Epithelial cell of prostate (primary cell): ENCODE results near the gene KANK3.
A peak's percentile ranks its signal among the peaks of the same experiment; 100 is the strongest.
"Not testable (repeated sequence)": the region's sequence is repeated elsewhere in the genome, so short reads cannot be mapped to it uniquely, and the experiment has no call there.

Source experiments
- DNase-seq: peaks from one replicate; pipeline ENCODE4 v3.0.0-alpha.2; 2011; ENCODE audit warnings: low read depth, low spot score
- H3K27ac ChIP-seq: fragments of 450-650 bp; 2 replicates; pipeline ENCODE4 v1.5.1; 2017; ENCODE audit warnings: mild to moderate bottlenecking

KANK3 gene

GRCh38 chr19:8341504-8341903, 1.6 kb downstream of the KANK3 start:
- DNase-seq, H3K27ac ChIP-seq: not testable (repeated sequence)

DNA sequence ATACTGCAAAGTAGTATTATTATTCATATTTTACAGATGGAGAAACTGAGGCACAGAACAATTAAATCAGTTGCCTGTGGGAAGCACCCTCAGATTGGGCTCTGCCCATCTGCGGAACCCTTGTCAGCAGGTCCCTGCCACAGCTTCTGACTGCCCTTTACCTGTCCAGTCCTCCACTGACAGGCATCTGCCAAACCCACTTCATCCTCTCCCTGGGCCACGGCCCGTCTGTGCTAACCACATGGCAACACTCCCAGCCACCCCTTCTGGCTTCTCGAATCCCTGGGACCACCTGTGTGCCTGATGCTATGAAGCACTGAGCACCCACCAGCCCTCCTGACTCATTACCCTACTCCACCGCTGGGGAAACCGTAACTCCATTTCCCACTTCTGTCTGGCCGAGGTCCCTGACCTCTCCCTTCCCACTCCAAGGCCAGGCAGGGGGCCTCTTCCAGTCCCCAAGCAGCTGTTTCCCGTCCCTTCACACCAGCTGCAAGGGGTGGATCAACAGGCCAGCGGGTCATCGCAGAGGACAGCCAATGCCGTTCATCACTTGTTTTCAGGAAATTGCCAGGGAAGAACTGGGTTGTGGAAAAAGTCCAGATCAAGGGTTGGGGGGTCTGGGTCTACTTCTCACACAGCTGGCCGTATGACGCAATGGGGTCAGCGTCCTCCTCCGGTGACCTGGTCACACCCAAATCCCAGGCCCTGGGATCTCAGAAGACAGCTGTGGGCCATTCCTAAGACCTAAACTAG, 2.5 kb downstream of the KANK3 start:
- H3K27ac ChIP-seq = no peak overlapping the region
- no peak for DNase-seq

DNA sequence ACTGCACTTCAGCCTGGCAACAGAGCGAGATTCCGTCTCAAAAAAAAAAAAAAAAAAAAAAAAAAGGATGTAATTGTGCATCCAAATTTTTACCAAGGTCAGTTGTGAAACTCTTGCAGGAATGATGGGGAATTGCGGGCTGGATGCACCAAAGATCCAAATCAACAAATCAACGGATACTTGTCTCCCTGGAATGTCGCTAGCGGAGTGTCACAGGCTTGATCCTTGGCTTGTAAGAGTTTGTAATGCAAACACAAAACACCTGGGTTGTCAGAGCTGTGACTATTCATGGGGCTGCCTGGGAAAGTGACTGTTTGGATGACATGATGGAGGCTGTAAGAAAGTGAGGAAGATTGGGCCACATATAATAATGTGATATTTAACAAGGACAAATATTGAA, 4.2 kb downstream of the KANK3 start:
- DNase-seq = no peak
- no peak overlapping the region for H3K27ac ChIP-seq

- DNase-seq = no peak
- no peak overlapping the region for H3K27ac ChIP-seq
Measured at GRCh38 chr19:8337728-8338127, 5.3 kb downstream of the KANK3 start.

DNA sequence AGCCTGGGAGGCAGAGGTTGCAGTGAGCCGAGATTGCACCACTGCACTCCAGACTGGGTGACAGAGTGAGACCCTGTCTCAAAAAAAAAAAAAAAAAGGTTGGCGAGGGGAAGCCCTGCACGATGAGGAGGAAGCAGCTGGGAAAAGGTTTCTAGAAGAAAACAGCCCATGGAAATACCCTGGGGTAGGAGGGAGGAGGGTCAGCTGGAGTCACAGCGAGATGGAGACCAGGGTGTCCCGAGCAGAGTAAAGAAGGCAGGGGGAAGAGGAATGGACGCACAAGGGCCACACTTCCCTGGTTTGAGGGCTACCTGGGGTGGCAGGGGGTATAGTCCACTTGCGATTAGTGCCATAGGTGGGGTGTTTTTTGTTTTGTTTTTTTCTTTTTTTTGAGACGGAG, 6.4 kb downstream of the KANK3 start:
- H3K27ac ChIP-seq = no peak overlapping the region
- DNase-seq = no peak

- DNase-seq = no peak
- H3K27ac ChIP-seq = peak overlapping the region; percentile 20
Measured at GRCh38 chr19:8336072-8336569, 6.9 kb downstream of the KANK3 start.

- peak overlapping the region; percentile 20 for H3K27ac ChIP-seq
- no peak for DNase-seq
Measured at GRCh38 chr19:8335343-8336071, 7.6 kb downstream of the KANK3 start.

DNA sequence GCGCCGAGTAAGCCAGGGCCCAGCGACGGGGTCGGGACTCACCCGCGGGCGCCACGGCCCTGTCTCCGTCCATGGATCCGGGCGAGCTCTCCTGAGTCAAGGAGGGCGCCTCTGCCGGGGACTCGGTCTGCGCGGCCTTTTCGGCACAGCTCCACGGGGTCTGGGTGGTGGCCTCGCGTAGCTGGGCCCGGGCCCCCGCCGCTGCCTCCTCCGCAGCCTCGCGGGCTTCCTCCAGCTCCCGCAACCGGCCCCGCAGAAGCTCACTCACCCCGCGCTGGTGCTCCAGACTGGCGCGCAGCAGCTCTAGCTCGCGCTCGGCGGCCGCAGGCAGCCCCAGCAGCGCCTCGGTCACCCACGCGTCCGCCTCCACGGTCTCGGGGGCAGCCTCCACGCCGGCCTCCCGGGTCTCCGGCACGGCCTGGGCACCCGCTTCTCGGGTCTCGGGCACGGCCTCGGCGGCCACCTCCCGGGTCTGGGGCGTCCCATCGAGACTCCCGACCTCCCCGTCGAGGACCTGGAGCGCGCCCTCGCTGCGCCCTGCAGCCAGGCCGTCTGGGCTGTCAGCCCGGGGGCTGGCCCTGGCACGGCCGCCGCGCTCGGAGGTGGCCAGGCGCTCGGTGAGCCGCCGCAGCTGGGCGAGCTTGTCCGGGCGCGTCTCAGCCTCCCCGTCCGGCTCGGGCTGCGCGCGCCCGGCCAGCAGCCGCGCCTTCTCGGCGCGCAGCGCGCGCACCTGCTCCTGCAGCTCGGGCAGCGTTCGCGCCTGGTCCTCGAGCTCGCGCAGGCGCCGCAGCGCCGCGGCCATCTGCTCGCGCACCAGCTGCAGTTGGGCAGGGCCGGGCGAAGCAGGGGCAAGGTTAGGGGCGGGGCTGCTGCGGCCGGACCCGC, 8.4 kb downstream of the KANK3 start:
- DNase-seq = peak; percentile 82
- no peak overlapping the region for H3K27ac ChIP-seq

DNA sequence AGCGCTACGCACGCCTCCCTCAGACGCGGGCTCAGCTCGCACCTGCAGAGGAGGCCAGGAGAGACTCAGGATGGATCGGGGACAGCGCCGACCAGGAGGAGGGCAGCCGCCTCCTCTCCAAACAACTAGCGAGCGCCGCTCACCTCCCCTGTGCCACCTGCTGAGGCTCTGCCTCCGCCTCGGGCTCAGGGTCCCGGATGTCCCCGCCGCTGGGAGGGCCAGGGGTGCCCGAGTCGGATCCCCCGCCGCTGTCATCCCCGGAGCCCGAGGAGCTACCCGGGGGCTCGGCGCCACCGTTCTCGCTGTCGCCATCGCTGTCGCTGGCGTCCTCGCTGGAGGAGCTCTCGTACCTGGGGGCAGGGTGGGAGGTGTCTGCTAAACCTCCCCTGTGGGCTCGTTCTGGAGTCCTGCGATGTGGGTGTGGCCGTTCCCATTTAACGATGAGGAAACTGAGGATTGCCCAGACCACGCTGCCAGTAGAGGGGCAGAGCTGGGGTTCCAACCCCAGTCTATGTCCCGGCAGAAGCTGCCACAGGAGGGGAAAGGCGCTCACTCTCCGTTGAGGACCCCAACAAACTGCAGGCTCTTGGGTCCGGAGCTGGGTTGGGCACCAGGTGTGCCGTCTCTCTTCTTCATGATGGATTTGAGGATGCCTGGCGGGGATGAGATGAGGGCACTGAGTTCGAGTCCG, 9.2 kb downstream of the KANK3 start:
- no peak for DNase-seq
- H3K27ac ChIP-seq = no peak overlapping the region

DNA sequence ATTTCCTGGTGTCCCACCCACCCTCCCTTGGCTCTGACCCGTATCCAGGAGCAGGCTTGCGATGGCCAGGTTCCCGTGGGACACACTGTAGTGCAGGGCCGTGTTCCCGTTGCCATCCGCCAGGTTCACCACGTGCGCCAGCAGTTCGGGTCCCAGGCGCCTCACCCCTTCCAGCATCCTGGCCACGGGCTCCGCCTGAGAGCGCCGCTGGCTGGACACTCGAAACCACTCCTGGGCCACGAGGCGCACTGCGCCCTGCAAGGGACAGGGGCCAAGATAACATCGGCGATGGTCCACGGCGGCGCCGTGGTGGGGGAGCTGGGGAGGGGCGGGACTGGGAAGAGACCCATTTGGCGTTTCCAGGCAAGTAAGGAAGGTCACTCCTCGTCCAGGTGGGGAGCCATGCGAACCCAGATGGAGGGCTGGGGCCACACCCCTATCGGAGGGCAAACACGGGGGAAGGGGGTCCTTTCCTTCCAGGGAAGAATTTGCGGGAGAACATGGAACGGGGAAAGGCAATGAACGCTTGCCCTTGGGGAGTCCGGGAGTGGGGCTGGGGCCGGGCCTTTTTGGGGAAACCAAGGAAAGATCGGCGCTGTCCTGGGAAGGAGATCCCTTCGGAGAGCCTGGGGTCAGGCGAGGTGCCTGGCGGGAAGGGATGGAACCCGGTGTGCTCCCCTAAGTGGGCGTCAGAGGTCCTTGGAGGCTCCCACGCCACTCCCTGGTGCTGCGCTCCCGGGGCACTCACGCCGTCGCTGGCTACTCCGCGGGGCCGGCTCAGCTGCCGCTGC, 9.9 kb downstream of the KANK3 start:
- H3K27ac ChIP-seq = no peak overlapping the region
- no peak for DNase-seq

DNA sequence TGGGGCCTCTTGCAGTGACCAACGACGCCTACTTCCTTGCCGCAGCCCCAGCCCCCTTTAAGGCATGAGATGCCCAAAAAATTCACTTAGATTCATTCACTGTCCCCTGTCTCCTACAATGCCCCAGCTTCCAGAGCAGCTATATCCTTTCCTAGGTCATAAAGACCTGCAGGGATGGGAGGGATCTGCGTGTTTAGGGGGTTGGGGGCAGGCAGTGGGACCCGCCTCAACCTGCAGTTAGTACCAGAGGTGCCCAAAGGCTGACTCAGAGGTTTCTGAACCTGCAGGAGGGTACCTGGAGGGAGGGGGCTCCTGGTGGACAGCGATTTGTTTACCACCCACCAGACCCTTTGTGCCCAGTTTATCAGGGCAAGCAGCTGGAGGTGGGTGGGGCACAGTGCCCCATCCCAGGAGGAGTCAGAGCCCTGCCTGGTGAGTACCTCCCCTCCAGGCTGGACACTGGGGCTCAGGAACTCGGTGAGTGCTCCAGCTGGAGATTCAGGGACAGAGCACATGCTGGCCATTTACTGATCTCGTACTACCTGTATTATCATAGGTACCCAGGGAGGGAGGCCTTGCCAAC, 11.7 kb downstream of the KANK3 start:
- DNase-seq = no peak
- H3K27ac ChIP-seq = no peak overlapping the region

DNA sequence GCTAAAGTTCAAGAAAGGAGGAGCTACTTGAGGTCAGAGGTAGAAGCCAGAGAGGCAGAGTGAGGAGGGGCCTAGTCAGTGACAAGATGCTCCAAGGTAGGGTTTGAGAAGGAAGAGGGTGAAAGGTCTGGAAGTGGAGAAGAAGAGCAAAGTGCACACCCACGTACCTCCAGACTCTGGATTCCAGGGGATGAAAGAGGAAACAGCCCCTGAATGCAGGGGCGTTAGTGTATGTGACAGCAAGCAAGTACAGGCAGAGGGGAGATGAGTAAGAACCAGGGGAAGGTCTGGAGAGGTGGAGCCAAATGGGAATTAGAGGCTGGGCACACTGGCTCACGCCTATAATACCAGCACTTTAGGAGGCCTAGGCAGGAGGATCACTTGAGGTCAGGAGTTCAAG, 13.1 kb downstream of the KANK3 start:
- no peak for DNase-seq
- no peak overlapping the region for H3K27ac ChIP-seq

- no peak overlapping the region for H3K27ac ChIP-seq
- no peak for DNase-seq
Measured at GRCh38 chr19:8325454-8325853, 17.6 kb downstream of the KANK3 start.

DNA sequence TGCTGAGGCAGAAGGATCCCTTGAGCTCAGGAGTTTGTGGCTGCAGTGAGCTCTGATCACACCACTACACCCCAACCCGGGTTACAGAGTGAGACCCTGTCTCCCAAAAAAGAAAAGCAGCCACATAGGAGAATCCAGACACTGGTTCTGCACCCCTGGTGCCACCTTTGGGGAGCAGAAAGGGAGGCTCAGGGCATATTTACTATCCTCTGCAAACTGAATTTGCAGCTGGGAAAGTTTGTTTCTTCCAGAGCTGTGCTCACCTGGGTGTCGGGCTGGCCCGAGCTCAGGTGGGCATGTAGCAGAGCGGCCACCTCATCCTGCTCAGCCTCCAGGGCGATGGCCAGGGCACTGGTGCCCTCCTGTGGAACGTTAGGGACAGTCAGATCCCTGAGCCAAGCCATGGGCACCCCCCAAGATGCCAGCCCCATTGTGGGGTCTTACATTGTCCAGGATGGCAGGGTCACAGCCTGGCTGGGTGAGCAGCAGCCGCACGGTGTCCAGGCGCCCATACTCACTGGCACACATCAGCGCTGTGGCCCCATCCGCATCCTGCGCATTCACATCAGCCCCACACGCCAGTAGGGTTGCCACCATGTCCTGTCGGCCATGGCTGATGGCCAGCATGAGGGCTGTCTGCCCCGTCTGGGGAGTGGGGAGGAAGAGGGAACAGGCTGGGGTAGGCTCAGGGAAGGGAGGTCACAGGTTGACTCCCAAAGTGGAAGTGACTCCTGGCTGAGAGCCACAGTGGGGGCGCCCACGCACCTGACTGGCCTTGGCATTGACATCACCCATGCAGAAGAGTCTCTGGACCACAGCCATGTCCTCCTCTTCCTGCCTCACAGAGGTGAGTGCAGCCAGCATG, 18.6 kb downstream of the KANK3 start:
- no peak for DNase-seq
- no peak overlapping the region for H3K27ac ChIP-seq

DNA sequence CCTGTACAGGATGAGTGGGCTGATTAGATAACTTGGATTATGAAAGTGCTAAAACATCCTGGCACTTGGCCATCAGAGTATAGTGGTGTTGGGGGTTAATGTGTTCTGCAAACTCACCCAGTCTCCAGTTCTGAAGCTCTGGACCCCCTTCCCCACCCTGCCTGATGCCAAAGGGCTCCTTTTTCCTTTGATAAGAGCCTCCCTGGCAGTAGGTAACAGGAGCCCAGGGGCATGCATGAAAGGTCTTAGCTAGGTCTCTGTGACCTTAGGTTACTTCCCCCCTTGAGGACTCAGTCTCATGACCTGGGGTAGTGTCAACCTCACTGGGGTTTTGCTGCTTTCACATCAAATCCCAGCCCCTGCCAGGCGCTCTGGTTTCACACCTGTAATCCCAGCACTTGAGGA, 19.3 kb downstream of the KANK3 start:
- no peak overlapping the region for H3K27ac ChIP-seq
- DNase-seq = no peak

GRCh38 chr19:8322638-8322997, 20.4 kb downstream of the KANK3 start:
- no peak for DNase-seq
- H3K27ac ChIP-seq = peak overlapping the region; percentile 62

GRCh38 chr19:8321986-8322637, 20.9 kb downstream of the KANK3 start:
- no peak for DNase-seq

More at GRCh38 chr19:8321986-8322637, 20.9 kb downstream of the KANK3 start:
- peak overlapping the region; percentile 62 for H3K27ac ChIP-seq
